Measurements from ENCODE around the gene ANKRD42.

The ANKRD42 gene

GRCh38 chr11:83293457-83293774 is 99.9 kb downstream of the ANKRD42 start:
- DNase-seq, result no peak

GRCh38 chr11:83294208-83294607 is 100.7 kb downstream of the ANKRD42 start:
- DNase-seq, result no peak

Data from femur (tissue), 1 donor.